HG02840 (cell line): ENCODE measurements around the gene BUD23.
"Not testable (repeated sequence)": the region's sequence is repeated elsewhere in the genome, so short reads cannot be mapped to it uniquely, and the experiment has no call there.

Source experiments
- ATAC-seq: cut with Tn5 transposase; IDR thresholded peaks from one replicate; pipeline ENCODE4 v1.9.1; 2021; ENCODE audit warnings: mild to moderate bottlenecking, moderate library complexity, moderate number of reproducible peaks; ENCODE audit not compliant: unreplicated experiment, low FRiP score

Gene BUD23

DNA sequence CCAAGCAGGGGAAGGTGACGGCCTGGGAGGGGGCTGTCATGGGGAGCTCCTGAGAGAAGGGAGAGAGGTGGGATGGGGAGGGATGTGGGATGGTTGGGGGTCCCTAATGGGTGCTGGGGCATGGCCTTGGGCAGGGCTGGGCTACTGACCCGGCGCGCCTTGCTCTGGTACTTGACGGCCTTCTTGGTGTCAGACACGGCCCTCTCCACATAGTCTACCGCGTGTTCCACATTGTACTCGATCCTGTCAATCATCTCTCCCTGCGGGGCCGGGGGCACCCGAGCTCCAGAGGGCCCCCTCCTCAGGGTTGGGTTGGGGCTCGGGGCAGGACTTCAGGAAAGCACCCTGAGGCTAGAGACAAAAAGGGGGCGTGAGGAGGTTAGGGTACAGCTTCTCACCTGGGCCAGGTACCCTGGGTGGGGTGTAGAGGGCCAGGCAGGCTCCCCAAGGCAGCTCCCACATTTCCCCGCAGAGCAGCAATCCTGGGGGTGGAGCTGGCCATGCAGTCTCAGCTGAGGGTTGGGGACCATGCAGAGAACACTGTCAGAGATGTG, 17.3 kb downstream of the BUD23 start:
- no peak for ATAC-seq

DNA sequence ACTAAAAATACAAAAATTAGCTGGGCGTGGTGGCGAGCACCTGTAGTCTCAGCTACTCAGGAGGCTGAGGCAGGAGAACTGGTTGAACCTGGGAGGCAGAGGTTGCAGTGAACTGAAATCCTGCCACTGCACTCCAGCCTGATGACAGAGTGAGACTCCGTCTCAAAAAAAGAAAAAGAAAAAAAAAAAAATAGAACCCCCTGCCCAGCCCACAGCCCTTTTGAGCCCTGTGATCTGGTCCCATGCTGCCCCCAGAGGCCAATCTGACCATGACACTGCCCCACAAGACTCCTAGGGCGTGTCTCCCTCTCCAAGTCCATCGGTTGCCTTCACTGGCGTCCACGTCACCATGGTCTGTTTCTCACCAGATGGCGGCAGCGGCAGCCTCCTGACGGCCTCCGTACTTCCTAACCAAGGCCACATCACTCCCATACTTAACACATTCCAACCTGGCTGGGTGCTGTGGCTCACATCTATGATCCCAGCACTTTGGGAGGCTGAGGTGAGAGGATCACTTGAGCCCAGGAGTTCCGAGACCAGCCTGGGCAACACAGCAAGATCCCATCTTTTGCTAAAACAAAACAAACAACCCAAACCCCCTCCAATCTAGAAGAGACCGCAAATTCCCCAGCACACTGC, 18.1 kb downstream of the BUD23 start:
- no peak for ATAC-seq

DNA sequence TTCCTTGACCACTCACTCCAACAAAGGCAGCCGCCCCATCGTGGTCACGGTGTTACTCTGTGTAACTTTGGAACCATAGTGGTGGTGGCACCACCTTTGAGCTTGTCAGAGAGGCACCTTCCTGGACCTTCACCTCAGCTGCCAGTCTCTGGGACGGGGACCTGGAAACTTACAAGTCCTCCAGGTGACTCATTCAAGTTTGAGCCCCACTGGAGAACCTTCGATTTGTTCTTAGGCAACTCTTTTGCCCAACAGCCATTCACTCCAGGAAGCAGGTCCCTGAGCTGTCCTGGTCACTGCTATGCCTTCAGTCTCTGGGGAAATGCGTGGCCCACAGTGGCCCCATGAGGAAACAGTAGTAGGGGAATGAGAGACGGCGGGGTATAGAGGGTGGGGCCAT, 18.8 kb downstream of the BUD23 start:
- ATAC-seq: no peak

DNA sequence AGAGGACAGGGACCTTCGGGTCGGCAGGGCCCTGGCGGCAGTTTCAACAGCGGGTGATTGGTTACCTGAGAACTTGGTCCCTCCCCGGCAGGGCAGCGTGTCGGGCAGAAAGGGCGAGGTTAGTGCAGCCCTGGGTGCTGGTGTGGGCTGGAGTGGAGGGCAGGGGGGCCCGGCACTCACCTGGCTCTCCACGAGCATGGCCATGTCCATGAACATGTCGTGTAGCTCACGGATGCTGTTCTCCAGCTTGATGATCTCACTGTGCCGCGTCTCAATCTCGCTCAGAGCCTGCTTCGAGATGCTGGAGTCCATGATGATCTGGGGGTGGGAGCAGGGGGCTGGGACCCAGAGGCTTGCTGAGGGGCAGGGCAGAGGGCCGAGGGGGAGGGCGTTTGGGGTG, 19.3 kb downstream of the BUD23 start:
- ATAC-seq: no peak

DNA sequence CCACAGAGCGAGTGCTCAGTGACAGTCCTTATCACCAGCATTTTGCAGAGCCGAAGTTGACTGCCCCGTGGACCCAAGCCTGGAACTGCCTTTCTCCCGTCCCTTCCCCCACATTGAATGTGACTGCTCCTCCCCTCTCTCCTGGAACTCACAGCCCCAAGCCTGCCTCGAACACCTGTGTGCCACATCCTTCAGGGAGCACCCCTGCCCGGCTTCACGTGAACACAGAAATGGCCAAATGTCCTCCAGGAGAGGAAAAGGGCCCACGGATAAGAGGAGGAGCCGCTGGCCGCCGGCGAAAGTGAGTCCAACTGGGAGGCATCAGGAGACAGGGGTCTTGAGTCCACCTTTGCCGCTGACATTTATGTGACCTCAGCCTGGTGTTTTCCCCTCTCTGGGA, 19.8 kb downstream of the BUD23 start:
- no peak for ATAC-seq

DNA sequence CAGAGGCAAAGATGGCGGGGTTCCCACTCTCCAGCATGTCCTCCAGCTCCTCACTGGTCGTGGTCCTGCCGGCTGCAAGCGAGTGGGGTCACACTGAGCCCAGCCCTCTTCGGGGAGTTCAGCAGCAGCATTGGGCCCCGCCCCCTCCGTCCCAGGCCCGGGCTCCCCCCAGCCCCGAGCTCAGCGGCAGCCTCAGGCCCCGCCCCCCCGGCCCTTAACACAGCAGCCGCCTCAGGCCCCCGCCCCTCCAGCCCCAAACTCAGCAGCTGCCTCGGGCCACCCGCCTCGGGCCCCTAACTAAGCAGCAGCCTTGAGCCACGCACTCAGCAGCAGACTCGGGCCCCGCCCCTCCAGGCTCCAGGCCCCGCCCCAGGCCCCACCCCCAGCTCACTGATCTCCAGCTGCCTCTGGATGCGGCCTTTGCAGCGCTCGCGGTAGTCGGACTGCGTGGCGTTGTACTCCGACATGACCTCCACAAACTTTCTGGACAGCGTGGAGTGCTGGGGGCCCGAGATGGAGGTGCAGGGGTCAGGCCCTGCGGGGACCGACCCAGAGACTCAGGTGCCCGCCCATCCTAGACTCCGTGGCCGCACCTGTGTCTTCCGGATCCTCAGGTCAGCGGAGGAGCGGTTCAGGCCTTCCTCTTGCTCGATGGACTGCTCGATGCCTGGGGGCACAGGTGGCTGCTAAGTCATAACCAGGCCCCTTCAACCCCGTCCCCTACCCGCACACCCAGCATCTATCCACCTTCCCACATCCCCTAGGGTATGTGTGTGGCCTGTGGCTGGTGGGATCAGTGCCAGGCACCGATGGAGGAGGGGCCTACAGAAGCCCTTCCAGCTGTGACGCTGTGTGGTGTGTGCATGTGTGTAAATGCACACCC, 20.6 kb downstream of the BUD23 start:
- no peak for ATAC-seq

DNA sequence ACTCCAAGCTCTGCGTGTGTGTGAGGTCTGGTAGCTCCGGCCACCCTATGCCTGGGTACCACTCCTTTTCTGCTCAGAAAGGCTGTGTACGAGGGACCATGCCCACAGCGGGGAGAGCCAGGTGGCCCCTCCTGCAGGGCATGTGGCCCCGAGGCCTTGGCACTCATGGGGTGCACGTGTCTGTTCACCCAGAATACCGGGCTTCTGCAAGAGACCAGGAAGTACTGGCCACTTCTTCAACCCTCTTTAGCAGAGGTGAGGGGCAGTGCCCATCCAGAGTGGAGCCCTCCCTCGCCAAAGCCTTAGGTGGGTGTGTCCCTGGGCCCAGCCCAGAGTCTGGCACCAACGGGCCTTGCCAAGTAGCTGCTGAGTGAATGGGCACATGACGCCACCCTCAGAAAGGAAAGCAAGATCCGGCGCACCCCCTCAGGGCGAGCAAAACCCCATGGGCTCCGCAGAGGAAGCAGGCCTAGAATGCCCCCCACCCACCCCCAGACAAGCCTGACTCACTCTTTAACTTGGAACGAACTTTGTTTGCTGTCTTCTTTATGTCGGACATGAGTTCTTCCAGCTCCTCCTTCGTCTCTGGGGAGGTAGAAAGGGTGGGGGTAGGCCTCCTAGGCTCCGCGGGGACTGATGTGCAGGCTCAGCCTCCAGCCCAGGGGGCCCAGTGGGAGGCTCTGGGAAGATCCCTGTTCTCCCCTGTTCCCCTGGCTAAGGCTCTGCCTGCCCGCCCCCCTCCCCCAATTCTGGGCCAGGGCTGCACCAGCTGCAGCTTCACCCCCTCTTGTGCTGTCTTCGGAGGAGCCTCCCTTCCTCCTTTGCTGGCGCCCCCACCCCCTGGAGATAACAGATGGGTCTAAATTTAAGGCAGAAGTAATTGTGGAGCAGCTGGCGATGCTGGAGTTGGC, 21.5 kb downstream of the BUD23 start:
- ATAC-seq: no peak

DNA sequence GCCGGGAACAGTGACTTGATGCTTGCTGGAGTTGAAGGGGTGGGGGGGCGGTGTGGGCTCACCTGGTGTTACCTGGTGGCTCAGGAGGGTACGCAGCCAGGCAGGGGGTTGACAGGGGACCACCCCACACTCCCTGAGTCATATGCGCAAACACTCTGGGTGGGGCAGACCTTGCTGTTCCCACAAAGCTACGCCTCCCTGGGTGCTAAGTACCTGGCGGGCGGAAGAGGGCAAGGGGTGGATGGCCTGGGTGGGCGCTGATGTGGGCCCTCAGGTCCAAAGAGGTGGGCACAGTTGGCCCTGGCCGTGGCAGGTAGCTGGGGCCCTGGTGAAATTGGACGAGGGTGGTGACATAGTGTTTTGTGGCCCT, 22.1 kb downstream of the BUD23 start:
- no peak for ATAC-seq

DNA sequence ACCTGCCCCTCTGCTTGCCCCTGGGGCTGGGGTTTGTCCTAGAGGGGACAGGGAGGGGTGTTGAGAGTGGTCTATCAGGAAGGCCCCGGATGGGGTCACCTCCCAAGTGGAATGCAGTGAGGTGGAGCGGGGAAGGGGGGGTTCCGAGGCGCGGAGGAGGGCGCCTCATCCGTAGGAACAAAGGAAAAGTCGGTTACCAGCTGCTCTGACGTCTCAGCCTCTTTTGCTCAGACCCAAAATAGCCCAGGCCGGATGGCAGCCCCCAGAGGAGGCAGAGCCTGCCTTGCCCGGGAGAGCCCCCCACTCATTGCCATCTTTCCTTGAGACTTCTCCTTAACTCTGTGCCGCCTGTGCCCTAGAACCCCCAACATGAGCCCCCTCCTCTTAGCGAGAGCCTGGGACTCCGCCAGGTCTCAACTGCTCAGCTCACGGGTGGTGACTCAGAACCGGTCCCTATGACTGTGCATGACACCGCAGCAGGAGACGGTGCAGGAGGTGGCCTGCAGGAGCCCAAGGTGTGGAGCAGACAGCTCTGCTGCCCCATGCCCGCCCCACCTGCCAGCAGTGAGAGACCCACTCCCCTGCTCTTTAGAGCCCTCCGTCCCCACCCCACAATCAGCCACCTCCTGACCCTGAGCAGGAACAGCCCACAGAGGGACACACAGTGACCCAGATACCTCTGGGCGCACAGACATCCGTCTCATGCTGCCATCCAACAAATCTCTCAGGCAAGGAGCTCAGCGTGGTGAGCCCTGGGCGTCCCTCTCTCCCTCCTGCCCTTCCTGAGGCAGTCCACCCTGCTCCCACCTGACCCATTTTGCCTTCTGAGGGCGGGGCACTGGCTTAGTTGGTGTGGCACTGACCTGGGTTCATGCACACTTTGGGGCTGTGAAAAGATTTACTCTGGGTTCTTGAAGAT, 23.0 kb downstream of the BUD23 start:
- no peak for ATAC-seq

DNA sequence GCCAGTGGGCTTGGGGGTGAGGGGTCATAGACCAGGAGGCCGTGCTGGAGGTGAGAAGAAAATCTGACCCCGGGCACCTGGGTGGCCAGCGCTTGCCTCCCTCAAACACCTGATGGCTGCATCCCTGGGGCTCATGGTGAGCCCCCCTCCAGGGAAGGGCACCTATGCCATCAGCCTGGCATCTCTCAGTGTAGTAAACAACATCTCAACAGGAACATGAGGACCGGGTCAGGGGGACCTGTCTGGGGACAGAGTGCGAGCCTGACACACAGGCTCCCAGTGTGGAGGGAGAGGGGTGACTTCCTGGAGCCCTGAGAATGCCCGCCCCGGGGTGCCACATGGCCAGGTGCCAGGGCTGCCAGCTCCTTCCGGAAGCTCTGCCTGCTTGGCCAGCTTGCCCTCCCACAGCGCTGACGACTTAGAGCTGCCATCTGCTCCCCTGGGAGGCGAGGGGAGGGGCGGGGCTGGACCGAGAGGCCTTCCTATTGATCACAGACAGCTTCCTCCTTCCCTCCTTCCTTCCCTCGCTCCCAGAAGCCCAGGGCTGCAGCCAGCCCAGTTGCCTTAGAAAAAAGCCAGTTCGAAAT, 23.7 kb downstream of the BUD23 start:
- ATAC-seq: no peak

DNA sequence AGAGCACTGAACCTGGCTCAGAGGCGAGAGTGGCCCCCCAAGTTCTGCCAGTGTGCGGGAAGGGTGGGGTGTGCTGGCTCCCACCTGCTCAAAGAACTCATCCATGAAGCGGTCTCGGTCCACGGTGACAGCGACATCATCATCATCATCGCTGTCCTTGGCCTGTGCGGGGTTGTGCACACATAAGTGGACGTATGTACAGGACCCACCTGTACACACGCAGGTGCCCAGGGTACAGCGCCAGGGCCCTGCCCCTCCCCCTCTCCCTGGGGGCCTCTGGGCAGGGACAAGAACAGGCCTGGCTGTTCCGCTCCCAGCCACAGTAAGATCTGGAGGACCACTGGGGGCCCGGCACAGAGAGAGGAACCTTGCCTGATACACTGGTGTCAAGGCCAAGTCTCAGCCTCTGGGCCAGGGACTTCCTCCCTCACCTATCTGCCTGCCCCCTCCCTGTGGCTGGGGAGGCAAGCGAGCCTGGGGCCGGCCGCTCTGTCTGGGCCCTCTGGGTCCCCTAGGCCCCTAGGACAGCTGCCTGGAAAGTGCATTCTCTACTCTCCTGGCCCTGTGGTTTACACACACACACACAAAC, 25.7 kb downstream of the BUD23 start:
- no peak for ATAC-seq

DNA sequence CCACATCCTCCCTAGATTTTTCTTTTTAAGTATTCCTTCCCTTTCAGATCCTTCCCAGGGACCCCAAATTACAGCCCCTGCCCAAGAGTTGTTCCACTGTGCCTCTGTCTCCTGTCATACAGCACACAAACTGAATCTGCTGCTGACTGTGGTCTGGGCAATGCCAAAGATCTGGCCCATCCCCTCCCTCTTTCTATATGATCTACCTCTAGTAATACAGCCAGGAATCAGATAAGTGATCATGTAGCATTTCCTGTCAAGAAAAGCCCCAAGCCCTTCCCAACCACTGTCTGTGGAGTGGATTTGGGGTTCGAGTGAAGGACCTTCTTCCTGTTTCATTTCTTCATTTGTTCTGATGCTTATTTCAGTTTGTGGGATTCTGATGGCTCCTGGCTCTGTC, 29.4 kb downstream of the BUD23 start:
- ATAC-seq: no peak

DNA sequence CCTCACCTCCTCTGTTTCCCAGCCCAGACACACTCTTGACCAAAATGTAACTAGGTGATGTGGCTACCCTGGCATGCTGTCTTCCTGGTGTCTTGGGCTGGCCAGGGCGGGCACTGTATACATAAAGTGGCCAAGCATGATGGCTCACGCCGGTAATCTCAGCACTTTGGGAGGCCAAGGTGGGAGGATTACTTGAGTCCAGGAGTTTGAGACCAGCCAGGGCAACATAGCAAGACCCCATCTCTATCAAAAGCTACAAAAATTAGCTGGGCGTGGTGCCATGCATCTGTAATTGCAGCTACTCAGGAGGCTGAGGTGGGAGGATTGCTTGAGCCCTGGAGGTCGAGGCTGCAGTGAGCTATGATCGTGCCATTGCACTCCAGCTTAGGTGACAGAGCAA, 29.9 kb downstream of the BUD23 start:
- not testable (repeated sequence) for ATAC-seq

DNA sequence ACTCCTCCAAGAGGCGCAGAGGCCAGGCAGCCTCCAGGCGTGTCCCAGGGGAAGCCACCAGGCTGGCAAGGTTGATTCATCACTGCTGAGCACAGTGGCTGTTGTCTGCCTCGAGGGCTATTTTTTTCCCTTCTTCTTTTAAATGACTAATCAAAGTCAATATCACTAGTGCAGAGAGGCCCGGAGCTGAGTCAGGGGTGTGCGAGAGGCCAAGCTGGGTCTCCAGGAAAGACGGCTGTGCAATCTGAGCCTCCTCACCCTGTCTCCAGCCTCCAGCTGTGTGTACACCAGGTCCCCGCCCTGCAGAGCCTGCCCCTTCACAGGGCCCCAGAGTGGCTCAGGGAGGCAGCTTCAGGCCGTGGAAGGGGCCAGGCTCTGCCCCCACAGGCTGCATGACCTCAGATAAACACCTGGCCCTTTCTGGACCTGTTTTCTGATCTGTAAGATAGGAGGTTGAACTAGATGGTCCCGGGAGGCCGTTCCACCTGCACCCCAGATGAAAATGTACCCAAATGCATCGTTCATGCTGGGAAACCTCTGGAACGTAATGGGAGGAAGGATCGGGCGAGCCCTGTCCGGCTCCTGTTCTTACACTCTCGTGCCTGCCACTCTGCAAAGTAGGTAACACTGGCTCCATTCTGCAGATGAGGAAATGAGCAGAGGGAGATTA, 32.4 kb downstream of the BUD23 start:
- ATAC-seq: no peak

DNA sequence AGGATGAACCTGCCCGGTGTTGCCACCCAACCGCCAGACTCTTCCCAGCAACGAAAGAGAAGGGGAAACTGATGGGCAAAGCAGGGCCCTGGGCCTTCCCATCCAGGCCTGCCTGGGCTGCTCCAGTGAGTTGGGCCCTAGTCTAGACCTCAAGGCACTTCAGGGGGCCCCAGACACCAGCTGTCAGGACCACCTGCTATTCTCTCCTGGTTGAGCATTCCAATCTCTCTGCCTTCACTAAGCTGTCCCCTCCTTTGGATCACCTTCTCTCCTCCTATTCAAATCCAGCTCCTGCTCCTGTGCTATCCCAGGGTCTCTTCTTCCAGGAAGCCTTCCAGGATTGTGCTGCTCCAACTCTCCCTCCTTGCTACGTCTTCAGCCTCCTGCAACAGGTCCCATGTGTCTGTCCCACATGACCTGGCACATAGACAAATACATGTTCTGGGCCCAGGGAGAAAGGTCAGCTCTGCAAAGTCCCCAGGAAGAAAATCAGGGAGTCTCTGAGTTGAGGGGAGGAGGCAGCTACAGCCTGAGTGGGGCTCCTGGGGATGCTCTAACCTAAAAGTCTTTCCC, 33.0 kb downstream of the BUD23 start:
- ATAC-seq: no peak

DNA sequence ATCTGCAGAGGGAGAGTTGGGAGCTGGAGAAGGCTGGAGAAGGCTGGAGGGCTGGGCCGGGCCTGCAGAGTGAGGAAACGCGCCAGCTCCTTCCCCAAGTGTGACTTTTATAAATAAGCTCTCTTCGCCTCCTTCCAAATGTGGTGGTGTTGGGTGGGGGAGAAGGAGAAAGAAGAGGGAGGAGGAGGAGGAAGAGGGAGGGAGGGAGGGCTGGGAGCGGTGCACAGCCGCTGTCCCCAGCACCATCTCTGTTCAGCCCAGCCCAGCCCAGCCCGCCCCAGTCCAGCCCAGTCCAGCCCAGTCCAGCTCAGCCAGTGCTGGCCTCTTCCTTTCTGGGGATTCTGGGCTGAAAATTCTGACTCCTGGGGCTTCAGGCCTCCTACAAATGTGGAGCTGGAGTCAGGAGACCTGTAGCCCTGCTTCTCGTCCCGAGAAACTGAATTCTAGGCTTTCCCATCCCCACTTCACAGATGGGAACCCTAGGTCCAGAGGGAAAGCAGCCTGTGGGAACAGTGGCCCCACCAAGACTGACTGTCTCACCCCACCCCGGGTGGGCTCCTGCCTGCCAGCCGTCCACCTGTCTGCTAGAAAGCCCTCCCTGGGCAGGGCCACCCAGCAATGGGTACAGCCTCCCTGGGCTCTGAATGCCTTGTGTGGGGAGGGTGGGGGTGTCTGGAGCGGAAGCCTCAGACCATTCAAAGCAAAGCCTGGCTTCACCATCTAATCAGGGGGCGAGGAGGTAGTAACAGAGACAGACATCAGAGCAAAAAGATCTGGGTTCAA, 33.8 kb downstream of the BUD23 start:
- no peak for ATAC-seq

DNA sequence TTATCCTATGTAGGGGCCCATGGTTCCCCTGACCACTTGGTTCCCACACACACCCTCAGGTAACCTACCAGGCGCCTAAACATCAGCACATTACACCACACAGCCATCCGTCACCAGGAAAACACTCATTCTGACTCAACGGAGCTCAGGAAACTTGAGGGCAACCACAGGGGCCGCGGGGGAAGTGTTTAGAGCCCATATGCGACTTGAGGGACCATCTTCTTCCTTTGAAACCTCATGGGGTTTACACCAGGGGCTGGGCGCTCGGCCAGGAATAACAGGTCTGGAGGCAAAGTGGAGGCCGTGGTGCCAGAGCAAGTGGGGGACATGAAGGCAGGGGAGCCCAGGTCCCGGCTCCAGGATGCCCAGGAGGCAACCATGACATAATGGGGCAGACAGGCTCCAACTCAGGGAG, 34.6 kb downstream of the BUD23 start:
- no peak for ATAC-seq
